GM11168 (cell line): Measurements from ENCODE around the gene MAGEB18.

Source experiments
- in situ Hi-C: fragments of 300-500 bp; cut with MboI; formaldehyde crosslinking; loops from one replicate; pipeline ENCODE4 v1.12.0; 2022; ENCODE audit warnings: low sequenced_read_pairs; ENCODE audit not compliant: unreplicated experiment

MAGEB18 gene

GRCh38 chrX:26138274-26138673 lies at the start of gene MAGEB18:
TSS of gene MAGEB18 (plus strand) at chrX:26138343. CDS start at chrX:26138986, 643 bp downstream.
- in situ Hi-C loops: no loop called here

GRCh38 chrX:26100421-26100920 lies 37.7 kb upstream of the MAGEB18 start:
- in situ Hi-C loops: no loop called here

- in situ Hi-C loops: no loop called here
Observed at GRCh38 chrX:26109142-26109541, 29.0 kb upstream of the MAGEB18 start.

GRCh38 chrX:26146024-26146423 lies 7.9 kb downstream of the MAGEB18 start:
- in situ Hi-C loops: no loop called here

- in situ Hi-C loops: no loop called here
Observed at GRCh38 chrX:26160301-26160700, 22.2 kb downstream of the MAGEB18 start, which contains the start of gene MAGEB6B. TSS of gene MAGEB6B (plus strand) at chrX:26160601. CDS start at chrX:26160601, 0 bp downstream.
